SHP77 treated with DMSO at 0.1 percent for 48 hours (cell line): ENCODE results near the gene CARD16.

Source experiments
- DNase-seq: peaks from one replicate; lab custom pipeline; 2025; lab: John Stamatoyannopoulos, UW

The CARD16 gene

GRCh38 chr11:104992781-104993180, 52.4 kb downstream of the CARD16 start:
- DNase-seq: no peak

- DNase-seq: no peak
Measured at GRCh38 chr11:104991994-104992393, 53.1 kb downstream of the CARD16 start.
